ENCODE results near the gene WHAMM.

- TF ChIP-seq CTCF (conservative IDR thresholded peaks at IDR 0.05) (no peak), EZH2 (IDR thresholded peaks at IDR 0.05; ENCODE audit: low read depth) (no peak)
Observed at GRCh38 chr15:82851306-82851850, 42.0 kb downstream of the WHAMM start.

Measured in PC-9 (cell line).